OCI-LY3 (cell line): ENCODE measurements around the gene ARHGEF25.
A peak's percentile ranks its signal among the peaks of the same experiment; 100 is the strongest.

Experiments
- EZH2phosphoT487 ChIP-seq: fragments of 200-600 bp; shearing (Covaris generic); IDR thresholded peaks from 2 replicates; pipeline ENCODE4 v1.6.1; 2018; ENCODE audit warnings: antibody characterized with exemption, mixed run types, low read depth
- TF ChIP-seq, protein P1 (sequence below): fragments of 200-600, 300-600 bp; sonication (generic); IDR thresholded peaks from 2 replicates; pipeline ENCODE4 v1.5.1; 2014; ENCODE audit warnings: antibody characterized with exemption, low read length, low read depth

DNA sequence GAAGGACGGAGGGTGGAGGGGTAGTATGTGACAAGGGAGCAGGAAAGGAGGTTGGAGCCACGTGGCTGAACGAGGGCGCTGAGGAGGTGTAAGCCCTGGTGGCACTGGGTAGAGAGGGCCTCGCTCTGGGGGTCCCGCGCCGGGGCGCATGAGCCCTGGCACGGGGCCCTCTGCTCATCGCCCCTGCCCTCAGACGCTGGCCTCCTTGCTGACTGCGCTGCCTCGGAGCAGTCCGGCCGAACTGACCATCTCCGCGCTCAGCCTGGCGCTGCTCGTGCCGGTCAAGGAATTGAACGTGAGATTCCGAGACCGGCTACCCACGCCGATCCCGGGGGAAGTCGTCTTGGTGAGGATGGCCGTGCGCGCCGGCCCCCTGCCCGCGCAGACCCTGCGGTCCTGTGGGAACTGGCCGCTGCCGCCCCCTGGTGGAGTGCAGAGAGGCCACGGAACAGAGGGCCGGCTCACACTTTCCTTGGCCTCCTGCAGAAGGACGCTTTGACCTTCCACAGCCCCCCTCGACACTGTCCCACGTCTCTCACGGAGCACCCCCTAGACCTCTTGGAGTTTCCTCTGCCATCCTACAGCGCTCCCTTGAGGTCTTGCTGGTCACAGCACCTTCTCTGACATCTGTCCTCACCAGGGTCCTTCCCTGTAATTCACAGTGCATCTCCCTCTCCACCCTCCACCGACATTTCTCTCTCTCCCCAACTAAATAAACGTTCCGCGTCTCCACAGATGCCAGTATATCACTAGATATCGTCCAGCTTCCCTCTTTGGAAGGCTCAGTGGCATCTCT is 10.5 kb downstream of the ARHGEF25 start:
- TF ChIP-seq, protein P1, sequence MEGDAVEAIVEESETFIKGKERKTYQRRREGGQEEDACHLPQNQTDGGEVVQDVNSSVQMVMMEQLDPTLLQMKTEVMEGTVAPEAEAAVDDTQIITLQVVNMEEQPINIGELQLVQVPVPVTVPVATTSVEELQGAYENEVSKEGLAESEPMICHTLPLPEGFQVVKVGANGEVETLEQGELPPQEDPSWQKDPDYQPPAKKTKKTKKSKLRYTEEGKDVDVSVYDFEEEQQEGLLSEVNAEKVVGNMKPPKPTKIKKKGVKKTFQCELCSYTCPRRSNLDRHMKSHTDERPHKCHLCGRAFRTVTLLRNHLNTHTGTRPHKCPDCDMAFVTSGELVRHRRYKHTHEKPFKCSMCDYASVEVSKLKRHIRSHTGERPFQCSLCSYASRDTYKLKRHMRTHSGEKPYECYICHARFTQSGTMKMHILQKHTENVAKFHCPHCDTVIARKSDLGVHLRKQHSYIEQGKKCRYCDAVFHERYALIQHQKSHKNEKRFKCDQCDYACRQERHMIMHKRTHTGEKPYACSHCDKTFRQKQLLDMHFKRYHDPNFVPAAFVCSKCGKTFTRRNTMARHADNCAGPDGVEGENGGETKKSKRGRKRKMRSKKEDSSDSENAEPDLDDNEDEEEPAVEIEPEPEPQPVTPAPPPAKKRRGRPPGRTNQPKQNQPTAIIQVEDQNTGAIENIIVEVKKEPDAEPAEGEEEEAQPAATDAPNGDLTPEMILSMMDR: peak; percentile 74
- TF ChIP-seq EZH2phosphoT487: no peak
